Pancreas (tissue), 10 donors: ENCODE results near the gene ATP8A2. TPM values are rescaled to one million over a fixed set of nuclear protein-coding genes. Genes with fewer than 3 reads are reported as not detected.
"Not testable (repeated sequence)": the region's sequence is repeated elsewhere in the genome, so short reads cannot be mapped to it uniquely, and the experiment has no call there.

Experiments used
- ATAC-seq, 4 donors: fragments of 200-7000 bp; cut with Tn5 transposase; one replicate each; pipeline versions ENCODE4 v1.8.0 to v1.9.1; 2020; ENCODE audit warnings: mild to moderate bottlenecking in 4 of 4, moderate library complexity in 4 of 4
- DNase-seq, 6 donors: peaks; one replicate each; pipeline ENCODE4 v3.0.0-alpha.2; 2020
- FAIRE-seq: peaks from 2 replicates; lab custom pipeline; 2012; peaks lifted over from hg19 to GRCh38; lab: Jason Lieb, UNC
- H3K27ac ChIP-seq, 4 donors: fragments of 200-600 bp; sonication (generic); 1 replicate in 3 of 4; 2 replicates in 1 of 4; pipeline versions ENCODE4 v1.5.0 to v1.8.0; 2020
- H3K27me3 ChIP-seq, 4 donors: fragments of 200-600 bp; one replicate each; pipeline ENCODE4 v1.8.0; 2021
- H3K36me3 ChIP-seq, 3 donors: fragments of 200-600 bp; sonication (generic) in 1 of 3; one replicate each; pipeline versions ENCODE4 v1.5.0 to v1.8.0; 2020 to 2021
- H3K4me1 ChIP-seq, 3 donors: fragments of 200-600 bp; one replicate each; pipeline ENCODE4 v1.8.0; 2021
- H3K4me3 ChIP-seq, 4 donors: fragments of 200-600 bp; sonication (generic) in 2 of 4; one replicate each; pipeline versions ENCODE4 v1.5.0 to v1.8.0; 2020 to 2021
- H3K9me3 ChIP-seq, 4 donors: fragments of 200-600 bp; one replicate each; pipeline ENCODE4 v1.8.0; 2021
- CTCF ChIP-seq, 4 donors: fragments of 200-600 bp; sonication (generic) in 3 of 4; IDR thresholded peaks; one replicate each; pipeline versions ENCODE4 v1.5.0 to v1.8.0; 2021; ENCODE audit warnings: antibody characterized with exemption in 4 of 4
- WGBS, 2 donors: extraction: QIAGEN DNeasy Blood & Tissue Kit; methylation state at CpG; one replicate each; pipeline ENCODE4 v1.1.7; 2013; 5-methylcytosine and 5-hydroxymethylcytosine counted together
- intact Hi-C, 3 donors: fragments of 100-400 bp; cut with DNase I; formaldehyde crosslinking; loops; one replicate each; pipeline versions ENCODE4 v1.11.1 to v1.14.2; 2022
- polyA plus RNA-seq, 2 donors: library from polyadenylated mRNA; stranded (reverse); fragments of 200-250 nt; gene quantifications; one replicate each; pipeline ENCODE4 v1.2.3, GENCODE V29; 2013
- total RNA-seq, 6 donors: library from RNA; stranded (reverse); fragmentation: NEBNext Ultra II Directional in 4 of 6; extraction: Animal tissue kit (Norgen Biotek cat#: 25700) in 4 of 6; gene quantifications; one replicate each; pipeline versions ENCODE4 v1.2.1 to v1.2.4, GENCODE V29; 2021 to 2023
- donor health status: healthy with polysubstance abuse.
- donor health status: DM: no; HTN: no; CAD: no; lungs with moderate emphysema.
- donor health status: DM: no; HTN: no; CAD: no.
- donor health status: control.
- donor health status: control.
- donor health status: Bipolar disorder and iron deficiency.
- donor health status: DM: yes; HTN: yes; CAD: no.
- donor health status: DM: no; HTN: no; CAD: no.
- donor health status: DM: no; HTN: no; CAD: no.
- donor health status: DM: yes; HTN: yes; CAD: no.

Gene ATP8A2
- total and polyA plus RNA-seq, 8 donors: 0.04 to 0.28 (median 0.14) TPM

DNA sequence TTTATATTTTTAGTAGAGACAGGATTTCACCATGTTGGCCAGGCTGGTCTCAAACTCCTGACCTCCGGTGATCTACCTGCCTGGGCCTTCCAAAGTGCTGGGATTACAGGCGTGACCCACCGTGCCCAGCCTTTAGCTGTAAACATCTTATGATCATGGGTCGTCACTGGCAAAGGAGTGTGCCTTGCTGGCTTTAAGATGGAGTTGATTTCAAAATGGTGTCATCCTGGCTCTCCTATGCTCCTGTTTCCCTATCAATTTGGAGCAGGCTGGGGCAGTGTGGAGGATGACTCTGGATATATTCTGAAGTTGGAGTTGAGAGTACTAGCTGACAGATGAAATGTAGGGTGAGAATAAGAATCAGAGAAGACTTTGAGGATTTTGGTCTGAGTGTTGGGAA lies 18.4 kb upstream of the ATP8A2 start:
- TF ChIP-seq CTCF (IDR thresholded peaks at IDR 0.05): no peak
- Histone ChIP-seq H3K36me3 (no peaks in the 10 kb centered on the region), H3K9me3 (no peaks in the 10 kb centered on the region), H3K27me3 (no peaks in the 10 kb centered on the region), H3K4me3 (no peak overlapping the region), H3K27ac (no peak overlapping the region), H3K4me1 (no peaks in the 10 kb centered on the region)
- WGBS, 2 donors: 70 to 84% methylated on average over 4 of the region's 4 CpGs
- no peak for ATAC-seq
- FAIRE-seq: no peak
- intact Hi-C loops: no loop called here
- DNase-seq: no peak

DNA sequence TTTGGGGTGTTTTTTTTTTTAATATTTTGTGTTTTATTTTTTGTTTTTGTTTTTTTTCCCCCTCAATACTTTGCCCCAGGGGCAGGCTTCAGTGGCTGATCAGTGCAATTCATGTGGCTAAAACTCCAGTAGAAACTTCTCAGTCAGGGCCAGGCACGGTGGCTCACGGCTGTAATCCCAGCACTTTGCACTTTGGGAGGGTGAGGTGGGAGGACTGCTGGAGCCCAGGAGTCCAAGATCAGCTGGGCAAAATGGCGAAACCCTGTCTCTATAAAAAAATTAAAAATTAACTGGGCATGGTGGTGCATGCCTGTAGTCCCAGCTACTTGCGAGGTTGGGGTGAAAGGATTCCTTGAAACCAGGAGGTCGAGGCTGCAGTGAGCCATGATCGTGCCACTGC lies 17.4 kb upstream of the ATP8A2 start:
- 50 to 62% methylated on average over 6 of the region's 6 CpGs for WGBS, 2 donors
- Histone ChIP-seq H3K27ac (no peak overlapping the region), H3K4me1 (no peaks in the 10 kb centered on the region), H3K9me3 (no peaks in the 10 kb centered on the region), H3K36me3 (no peaks in the 10 kb centered on the region), H3K27me3 (no peaks in the 10 kb centered on the region), H3K4me3 (no peak overlapping the region)
- DNase-seq (no peak), ATAC-seq (no peak), FAIRE-seq (no peak)
- TF ChIP-seq CTCF (IDR thresholded peaks at IDR 0.05): no peak
- intact Hi-C loops: no loop called here

- H3K27ac ChIP-seq, H3K9me3 ChIP-seq, FAIRE-seq, H3K27me3 ChIP-seq, ATAC-seq, intact Hi-C loops, DNase-seq, H3K4me3 ChIP-seq, H3K36me3 ChIP-seq, H3K4me1 ChIP-seq: not testable (repeated sequence)
- WGBS, 2 donors: 81 to 93% methylated on average over 6 of the region's 6 CpGs
These were observed 11.3 kb upstream of the ATP8A2 start for GRCh38 chr13:25360443-25360842.

- DNase-seq (no peak), FAIRE-seq (no peak)
These were observed 6.0 kb upstream of the ATP8A2 start for GRCh38 chr13:25365720-25366235.

GRCh38 chr13:25371158-25371874 lies 458 bp upstream of the ATP8A2 start:
- 11 to 14% methylated on average over 20 of the region's 20 CpGs for WGBS, 2 donors
- Histone ChIP-seq H3K27ac (no peak overlapping the region), H3K27me3 (peaks cover 0 to 8% (median 0%) of the 10 kb centered on the region in 4 donors), H3K36me3 (no peaks in the 10 kb centered on the region), H3K9me3 (no peaks in the 10 kb centered on the region), H3K4me1 (no peaks in the 10 kb centered on the region), H3K4me3 (peak overlapping the region in 2 of 4 donors; percentile 26 to 37)
- no peak for TF ChIP-seq CTCF (IDR thresholded peaks at IDR 0.05)
- intact Hi-C loops: no loop called here
- FAIRE-seq: no peak
- peak in 2 of 4 donors; percentile 42 to 53 for ATAC-seq
- no peak for DNase-seq

More at GRCh38 chr13:25365720-25366235, 6.0 kb upstream of the ATP8A2 start:
- no peaks in the 10 kb centered on the region for H3K36me3 ChIP-seq
- H3K4me3 ChIP-seq: no peak overlapping the region
- no peaks in the 10 kb centered on the region for H3K4me1 ChIP-seq
- no peak for ATAC-seq
- H3K27me3 ChIP-seq: peaks cover 0 to under 1% (median 0%) of the 10 kb centered on the region in 4 donors
- H3K9me3 ChIP-seq: no peaks in the 10 kb centered on the region
- WGBS, 2 donors: 84 to 91% methylated on average over 32 of the region's 32 CpGs
- intact Hi-C loops: no loop called here
- no peak for TF ChIP-seq CTCF (IDR thresholded peaks at IDR 0.05)
- H3K27ac ChIP-seq: no peak overlapping the region
